PFSK-1 (cell line): ENCODE results near the gene ARSA.

Source experiments
- FOXP2 ChIP-seq: optimal IDR thresholded peaks from 2 replicates; pipeline ENCODE3; 2011; ENCODE audit warnings: borderline replicate concordance, control low read depth, inconsistent platforms; ENCODE audit not compliant: insufficient read depth; ENCODE audit errors: extremely low read length, extremely low read depth
- POLR2AphosphoS5 ChIP-seq: IDR thresholded peaks from 2 replicates; pipeline ENCODE4 v1.6.1; 2012; ENCODE audit warnings: low read depth, mild to moderate bottlenecking, control low read depth, low read length, moderate library complexity
- SIN3A ChIP-seq: IDR thresholded peaks from 2 replicates; pipeline ENCODE4 v1.6.1; 2012; ENCODE audit warnings: mild to moderate bottlenecking, low read length, moderate library complexity, borderline replicate concordance; ENCODE audit not compliant: insufficient read depth
- TAF1 ChIP-seq: IDR thresholded peaks from 2 replicates; pipeline ENCODE4 v1.6.1; 2012; ENCODE audit warnings: low read length, control low read depth, borderline replicate concordance; ENCODE audit not compliant: insufficient read depth
- TF ChIP-seq, protein P1 (sequence below), 2 experiments: IDR thresholded peaks; 2 replicates each; pipeline versions ENCODE4 v1.6.1 to v1.8.0; 2011 to 2012; ENCODE audit warnings: low read depth in 2 of 2, low read length in 2 of 2, control low read depth in 1 of 2, inconsistent platforms in 1 of 2, mild to moderate bottlenecking in 1 of 2, moderate library complexity in 1 of 2; ENCODE audit not compliant: insufficient read depth in 1 of 2

Gene ARSA

DNA sequence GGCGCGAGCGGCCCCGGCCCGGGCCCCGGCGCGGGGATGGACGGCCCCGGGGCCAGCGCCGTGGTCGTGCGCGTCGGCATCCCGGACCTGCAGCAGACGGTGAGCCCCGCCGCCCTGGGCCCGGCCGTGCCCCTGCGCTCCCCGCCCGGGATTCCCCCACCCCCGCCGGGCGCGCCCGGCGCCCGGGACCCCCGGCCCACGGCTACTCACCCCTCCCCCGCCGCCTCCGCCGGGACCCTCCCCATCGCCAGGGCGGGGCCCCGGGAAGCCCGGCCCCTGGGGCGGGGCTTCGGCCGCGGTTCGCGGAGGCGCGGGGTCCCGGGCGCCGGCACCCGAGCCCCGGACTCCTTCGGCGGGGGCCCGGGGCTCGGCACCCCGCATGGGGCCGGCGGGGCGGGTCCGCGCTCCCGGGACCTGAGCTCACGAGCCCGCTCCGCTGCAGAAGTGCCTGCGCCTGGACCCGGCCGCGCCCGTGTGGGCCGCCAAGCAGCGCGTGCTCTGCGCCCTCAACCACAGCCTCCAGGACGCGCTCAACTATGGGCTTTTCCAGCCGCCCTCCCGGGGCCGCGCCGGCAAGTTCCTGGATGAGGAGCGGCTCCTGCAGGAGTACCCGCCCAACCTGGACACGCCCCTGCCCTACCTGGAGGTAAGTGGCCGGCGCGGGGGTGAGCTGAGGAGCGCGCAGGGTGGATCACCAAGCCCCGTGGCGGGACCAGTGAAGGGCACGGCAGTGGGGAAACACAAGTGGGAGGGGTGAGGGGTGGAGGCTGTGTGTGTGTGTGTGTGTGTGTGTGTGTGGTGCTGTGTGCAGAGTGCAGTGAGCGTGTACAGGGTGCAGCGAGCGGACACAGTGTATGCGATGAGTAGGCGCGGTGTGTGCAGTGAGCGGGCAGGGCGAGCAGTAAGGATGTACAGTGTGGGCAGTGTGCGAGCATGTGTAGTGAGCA lies 46.9 kb upstream of the ARSA start:
- TF ChIP-seq TAF1, result no peak
- TF ChIP-seq, protein P1, sequence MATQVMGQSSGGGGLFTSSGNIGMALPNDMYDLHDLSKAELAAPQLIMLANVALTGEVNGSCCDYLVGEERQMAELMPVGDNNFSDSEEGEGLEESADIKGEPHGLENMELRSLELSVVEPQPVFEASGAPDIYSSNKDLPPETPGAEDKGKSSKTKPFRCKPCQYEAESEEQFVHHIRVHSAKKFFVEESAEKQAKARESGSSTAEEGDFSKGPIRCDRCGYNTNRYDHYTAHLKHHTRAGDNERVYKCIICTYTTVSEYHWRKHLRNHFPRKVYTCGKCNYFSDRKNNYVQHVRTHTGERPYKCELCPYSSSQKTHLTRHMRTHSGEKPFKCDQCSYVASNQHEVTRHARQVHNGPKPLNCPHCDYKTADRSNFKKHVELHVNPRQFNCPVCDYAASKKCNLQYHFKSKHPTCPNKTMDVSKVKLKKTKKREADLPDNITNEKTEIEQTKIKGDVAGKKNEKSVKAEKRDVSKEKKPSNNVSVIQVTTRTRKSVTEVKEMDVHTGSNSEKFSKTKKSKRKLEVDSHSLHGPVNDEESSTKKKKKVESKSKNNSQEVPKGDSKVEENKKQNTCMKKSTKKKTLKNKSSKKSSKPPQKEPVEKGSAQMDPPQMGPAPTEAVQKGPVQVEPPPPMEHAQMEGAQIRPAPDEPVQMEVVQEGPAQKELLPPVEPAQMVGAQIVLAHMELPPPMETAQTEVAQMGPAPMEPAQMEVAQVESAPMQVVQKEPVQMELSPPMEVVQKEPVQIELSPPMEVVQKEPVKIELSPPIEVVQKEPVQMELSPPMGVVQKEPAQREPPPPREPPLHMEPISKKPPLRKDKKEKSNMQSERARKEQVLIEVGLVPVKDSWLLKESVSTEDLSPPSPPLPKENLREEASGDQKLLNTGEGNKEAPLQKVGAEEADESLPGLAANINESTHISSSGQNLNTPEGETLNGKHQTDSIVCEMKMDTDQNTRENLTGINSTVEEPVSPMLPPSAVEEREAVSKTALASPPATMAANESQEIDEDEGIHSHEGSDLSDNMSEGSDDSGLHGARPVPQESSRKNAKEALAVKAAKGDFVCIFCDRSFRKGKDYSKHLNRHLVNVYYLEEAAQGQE (IDR thresholded peaks at IDR 0.05; ENCODE audit: insufficient read depth in 1 of 2, low read depth in 2 of 2, low read length in 2 of 2), result no peak
- no peak for TF ChIP-seq SIN3A
- no peak for TF ChIP-seq POLR2AphosphoS5
- no peak for TF ChIP-seq FOXP2

DNA sequence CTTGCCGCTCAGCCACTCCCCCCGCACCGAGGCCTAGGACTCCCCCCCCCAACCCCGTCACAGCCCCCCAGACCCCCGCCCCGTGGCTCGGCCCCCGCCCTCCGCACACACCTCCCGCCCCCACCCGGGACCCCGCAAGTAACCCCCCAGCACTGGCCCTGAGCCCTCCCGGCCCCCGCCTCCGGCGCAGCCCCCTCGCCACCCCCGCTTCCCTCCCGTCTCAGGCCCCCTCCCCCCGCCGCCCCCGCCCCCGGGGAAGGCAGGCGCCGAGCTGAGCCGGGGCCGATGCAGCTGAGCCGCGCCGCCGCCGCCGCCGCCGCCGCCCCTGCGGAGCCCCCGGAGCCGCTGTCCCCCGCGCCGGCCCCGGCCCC lies 46.2 kb upstream of the ARSA start:
- TF ChIP-seq TAF1, result no peak
- TF ChIP-seq, protein P1 (IDR thresholded peaks at IDR 0.05; ENCODE audit: insufficient read depth in 1 of 2, low read depth in 2 of 2, low read length in 2 of 2), result no peak
- TF ChIP-seq POLR2AphosphoS5, result no peak
- no peak for TF ChIP-seq FOXP2

DNA sequence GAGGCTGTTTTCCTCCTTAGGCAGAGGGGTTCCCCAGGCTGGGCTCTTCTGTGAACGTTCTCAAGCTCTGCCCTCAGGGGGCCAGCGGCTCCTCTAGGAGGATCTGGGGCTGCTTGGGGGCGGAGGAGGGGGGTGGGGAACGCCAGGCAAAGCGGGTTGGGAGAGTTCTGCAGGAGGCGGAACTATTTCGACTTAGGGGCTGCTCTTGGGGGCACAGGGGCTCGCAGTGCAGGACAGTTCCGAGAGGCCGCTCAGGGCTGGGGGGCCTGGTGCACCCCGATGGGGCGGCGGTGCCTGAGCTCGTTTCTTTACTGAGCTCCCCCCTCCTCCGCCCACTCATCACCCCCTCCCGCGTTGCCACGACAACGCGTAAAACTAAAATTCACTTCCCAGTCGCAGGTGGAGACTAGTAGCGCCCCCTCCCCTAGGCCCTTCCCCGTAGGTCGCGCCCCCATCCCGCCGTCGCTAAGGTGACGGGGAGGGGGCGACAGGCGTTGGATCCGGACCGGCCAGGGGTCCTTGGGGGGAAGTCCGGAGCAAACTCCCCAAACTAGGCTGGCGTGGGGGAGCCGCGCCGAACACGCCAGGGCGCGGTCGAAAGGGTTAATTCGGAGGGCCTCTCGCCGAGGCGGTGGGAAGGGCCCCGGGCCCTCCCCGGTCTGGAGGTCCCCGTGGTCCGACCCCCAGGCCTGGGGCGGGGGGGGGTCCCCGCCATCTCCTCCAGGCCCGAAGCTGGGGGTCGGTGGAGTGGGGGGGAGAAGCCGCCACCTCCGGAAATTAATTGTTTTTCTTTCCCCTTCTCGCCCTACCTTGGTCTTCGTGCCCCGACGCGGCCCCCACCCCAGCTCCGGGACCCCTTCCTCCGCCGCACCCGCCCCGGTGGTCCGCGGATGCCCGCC lies 45.5 kb upstream of the ARSA start:
- no peak for TF ChIP-seq TAF1
- no peak for TF ChIP-seq SIN3A
- no peak for TF ChIP-seq POLR2AphosphoS5
- TF ChIP-seq FOXP2, result no peak
- TF ChIP-seq, protein P1 (IDR thresholded peaks at IDR 0.05; ENCODE audit: insufficient read depth in 1 of 2, low read depth in 2 of 2, low read length in 2 of 2), result no peak

DNA sequence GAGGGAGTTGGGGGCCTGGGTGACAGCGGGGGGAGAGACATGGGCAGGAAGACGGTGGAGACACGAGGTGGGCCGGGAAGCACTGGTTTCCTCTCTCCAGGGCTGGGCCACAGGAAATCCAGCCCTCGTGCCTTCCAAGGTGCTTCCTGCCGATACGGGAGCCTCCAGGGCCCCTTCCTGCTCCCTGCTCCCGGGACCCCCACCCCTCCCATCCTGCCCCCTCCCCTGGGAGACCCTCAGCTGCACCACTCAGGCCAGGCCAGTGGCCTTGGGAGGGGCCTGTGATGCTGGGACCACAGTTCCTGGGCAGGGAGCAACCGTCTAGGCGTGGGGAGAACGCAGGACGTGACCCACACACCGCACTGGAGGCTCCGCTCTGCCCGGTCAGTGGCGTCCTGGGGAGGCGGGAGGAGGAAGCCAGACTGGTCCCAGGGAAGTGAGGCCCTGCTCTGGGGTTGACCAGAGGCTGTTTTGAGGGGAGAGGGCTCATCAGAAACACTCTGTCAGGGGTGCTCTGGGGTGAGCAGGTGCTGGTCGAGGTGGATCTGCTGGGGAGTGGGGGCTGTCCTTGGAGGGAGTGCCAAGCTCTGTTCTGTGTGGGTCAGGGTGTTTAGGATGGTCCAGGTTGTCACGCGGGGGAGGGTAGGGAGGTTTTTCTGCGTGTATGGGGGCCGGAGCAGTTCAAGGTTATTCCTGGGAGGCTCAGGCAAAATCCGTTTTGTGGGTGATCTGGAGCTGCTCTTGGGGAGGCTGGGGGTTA lies 44.7 kb upstream of the ARSA start, which contains the start of gene SHANK3:
Gene SHANK3 (plus strand): TSS at position 353 of the 760 bp plus-strand sequence.
- no peak for TF ChIP-seq POLR2AphosphoS5
- no peak for TF ChIP-seq FOXP2
- TF ChIP-seq TAF1, result no peak
- no peak for TF ChIP-seq SIN3A
- TF ChIP-seq, protein P1 (IDR thresholded peaks at IDR 0.05; ENCODE audit: insufficient read depth in 1 of 2, low read depth in 2 of 2, low read length in 2 of 2), result no peak
